ENCODE results near the gene PDZD8. TPM values are rescaled to one million over a fixed set of nuclear protein-coding genes. Genes with fewer than 3 reads are reported as not detected.

Gene PDZD8
- total RNA-seq, 4 donors from 2014 or later = 32.1 to 43.7 (median 38.0) TPM

DNA sequence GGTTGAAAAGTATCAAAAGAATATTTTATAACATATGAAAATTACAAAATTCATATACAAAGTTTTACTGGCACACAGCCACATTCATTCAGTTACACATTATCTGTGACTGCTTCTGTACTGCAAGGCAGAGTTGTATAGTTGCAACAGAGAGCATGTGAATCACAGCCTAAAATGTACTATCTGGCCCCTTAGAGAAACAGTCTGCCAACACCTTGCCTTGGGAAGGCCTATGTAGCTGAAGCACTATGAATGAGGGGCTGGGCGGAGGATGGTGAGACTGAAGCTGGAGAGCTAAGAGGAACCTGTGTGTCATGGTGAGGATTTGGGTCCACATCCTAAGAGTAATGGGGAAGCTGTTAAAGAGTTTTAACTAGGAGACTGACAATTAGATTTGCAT is 35.7 kb downstream of the PDZD8 start:
- TF ChIP-seq POLR2AphosphoS5 (IDR thresholded peaks at IDR 0.05) = no peak
- no peak for TF ChIP-seq POLR2A (IDR thresholded peaks at IDR 0.05; ENCODE audit: low read depth)
- no peak for TF ChIP-seq EP300 (IDR thresholded peaks at IDR 0.05)
- TF ChIP-seq, protein P1, sequence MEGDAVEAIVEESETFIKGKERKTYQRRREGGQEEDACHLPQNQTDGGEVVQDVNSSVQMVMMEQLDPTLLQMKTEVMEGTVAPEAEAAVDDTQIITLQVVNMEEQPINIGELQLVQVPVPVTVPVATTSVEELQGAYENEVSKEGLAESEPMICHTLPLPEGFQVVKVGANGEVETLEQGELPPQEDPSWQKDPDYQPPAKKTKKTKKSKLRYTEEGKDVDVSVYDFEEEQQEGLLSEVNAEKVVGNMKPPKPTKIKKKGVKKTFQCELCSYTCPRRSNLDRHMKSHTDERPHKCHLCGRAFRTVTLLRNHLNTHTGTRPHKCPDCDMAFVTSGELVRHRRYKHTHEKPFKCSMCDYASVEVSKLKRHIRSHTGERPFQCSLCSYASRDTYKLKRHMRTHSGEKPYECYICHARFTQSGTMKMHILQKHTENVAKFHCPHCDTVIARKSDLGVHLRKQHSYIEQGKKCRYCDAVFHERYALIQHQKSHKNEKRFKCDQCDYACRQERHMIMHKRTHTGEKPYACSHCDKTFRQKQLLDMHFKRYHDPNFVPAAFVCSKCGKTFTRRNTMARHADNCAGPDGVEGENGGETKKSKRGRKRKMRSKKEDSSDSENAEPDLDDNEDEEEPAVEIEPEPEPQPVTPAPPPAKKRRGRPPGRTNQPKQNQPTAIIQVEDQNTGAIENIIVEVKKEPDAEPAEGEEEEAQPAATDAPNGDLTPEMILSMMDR (IDR thresholded peaks at IDR 0.05) = no peak
- Histone ChIP-seq H3K36me3 (peaks cover 0 to 14% (median 0%) of the 10 kb centered on the region in 4 donors), H3K27ac (replicated peaks in 1 of 4) (no peak overlapping the region), H3K4me3 (no peak overlapping the region), H3K4me1 (peaks cover 0 to 24% (median 12%) of the 10 kb centered on the region in 4 donors), H3K9me3 (no peaks in the 10 kb centered on the region), H3K27me3 (no peaks in the 10 kb centered on the region)
- intact Hi-C loops (cut with DNase I) = no loop called here
- 95% methylated on average over 1 of the region's 1 CpG for WGBS
- DNase-seq (ENCODE audit: extremely low spot score) = no peak

DNA sequence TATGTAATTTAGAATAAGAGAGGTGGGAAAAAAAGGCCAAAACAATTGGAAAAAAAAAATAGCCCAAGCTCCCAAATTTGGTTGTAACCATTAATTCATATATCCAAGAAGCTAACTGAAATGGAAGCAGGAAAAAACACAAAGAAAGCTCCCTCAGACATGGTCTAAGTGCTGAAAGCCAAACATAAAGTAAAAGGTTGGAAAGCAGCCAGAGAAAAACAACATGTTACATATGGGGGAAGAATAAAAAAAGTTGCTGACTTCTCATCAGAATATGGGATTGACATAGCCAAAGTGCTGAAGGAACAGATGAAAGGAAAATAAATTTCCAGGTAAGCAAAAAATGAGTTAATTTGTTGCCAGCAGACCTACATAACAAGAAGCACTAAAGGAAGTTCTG is 40.3 kb downstream of the PDZD8 start:
- H3K27ac ChIP-seq (replicated peaks in 1 of 4) = no peak overlapping the region
- H3K36me3 ChIP-seq = peaks cover 0 to 15% (median 0%) of the 10 kb centered on the region in 4 donors
- TF ChIP-seq EP300 (IDR thresholded peaks at IDR 0.05) = no peak
- no peak for TF ChIP-seq POLR2AphosphoS5 (IDR thresholded peaks at IDR 0.05)
- no peak for TF ChIP-seq POLR2A (IDR thresholded peaks at IDR 0.05; ENCODE audit: low read depth)
- TF ChIP-seq, protein P1 (IDR thresholded peaks at IDR 0.05) = no peak
- no peak overlapping the region for H3K4me3 ChIP-seq
- peaks cover 0 to 8% (median 2%) of the 10 kb centered on the region in 4 donors for H3K4me1 ChIP-seq
- DNase-seq (ENCODE audit: extremely low spot score) = no peak
- intact Hi-C loops (cut with DNase I) = no loop called here
- H3K9me3 ChIP-seq = no peaks in the 10 kb centered on the region
- no peaks in the 10 kb centered on the region for H3K27me3 ChIP-seq

DNA sequence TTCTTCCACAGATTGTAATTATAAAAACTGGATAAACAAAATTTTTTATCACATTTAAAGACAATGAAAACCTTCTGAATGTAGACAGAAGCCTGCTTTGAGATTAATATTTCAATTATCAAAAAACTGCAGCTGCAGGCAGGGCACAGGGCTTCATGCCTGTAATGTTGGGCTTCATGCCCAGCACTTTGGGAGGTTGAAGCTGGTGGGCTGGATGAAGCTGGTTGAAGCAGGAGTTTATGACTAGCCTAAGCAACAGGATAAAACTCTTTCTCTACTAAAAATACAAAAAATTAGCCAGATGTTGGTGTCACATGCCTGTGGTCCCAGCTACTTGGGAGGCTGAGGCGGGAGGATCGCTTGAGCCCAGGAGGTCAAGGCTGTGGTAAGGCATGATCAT is 41.2 kb downstream of the PDZD8 start:
- Histone ChIP-seq H3K4me3 (no peak overlapping the region), H3K4me1 (no peaks in the 10 kb centered on the region), H3K9me3 (no peaks in the 10 kb centered on the region), H3K27ac (replicated peaks in 1 of 4) (no peak overlapping the region), H3K27me3 (no peaks in the 10 kb centered on the region), H3K36me3 (peaks cover 0 to 9% (median 0%) of the 10 kb centered on the region in 4 donors)
- no peak for DNase-seq (ENCODE audit: extremely low spot score)
- intact Hi-C loops (cut with DNase I) = no loop called here
- TF ChIP-seq POLR2A (IDR thresholded peaks at IDR 0.05; ENCODE audit: low read depth) = no peak
- 97% methylated on average over 2 of the region's 2 CpGs for WGBS

DNA sequence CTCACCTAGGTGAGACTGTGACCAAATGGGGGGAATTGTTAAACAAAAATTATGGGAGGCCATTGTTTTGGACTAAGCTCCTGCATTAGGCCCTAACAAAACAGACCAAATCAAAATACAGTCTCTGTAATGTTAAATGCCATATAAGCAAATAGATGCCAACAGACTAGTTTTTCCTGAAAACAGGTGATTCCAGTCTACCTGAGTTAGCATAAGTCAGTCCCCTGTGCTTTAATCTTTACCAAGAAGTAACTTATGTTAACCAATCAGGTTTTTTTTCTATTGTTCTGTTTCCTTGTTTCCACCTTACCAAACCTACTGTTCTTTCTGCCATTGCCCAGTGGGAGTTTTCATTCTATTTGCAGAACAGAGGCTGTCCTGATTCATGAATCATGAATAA is 48.0 kb downstream of the PDZD8 start:
- intact Hi-C loops (cut with DNase I) = no loop called here
- Histone ChIP-seq H3K4me3 (no peak overlapping the region), H3K36me3 (no peaks in the 10 kb centered on the region), H3K9me3 (no peaks in the 10 kb centered on the region), H3K27me3 (no peaks in the 10 kb centered on the region), H3K27ac (replicated peaks in 1 of 4) (no peak overlapping the region), H3K4me1 (peaks cover 0 to 5% (median 0%) of the 10 kb centered on the region in 4 donors)
- DNase-seq (ENCODE audit: extremely low spot score) = no peak
- no peak for TF ChIP-seq POLR2A (IDR thresholded peaks at IDR 0.05; ENCODE audit: low read depth)
- TF ChIP-seq POLR2AphosphoS5 (IDR thresholded peaks at IDR 0.05) = no peak
- no peak for TF ChIP-seq EP300 (IDR thresholded peaks at IDR 0.05)
- TF ChIP-seq, protein P1 (IDR thresholded peaks at IDR 0.05) = no peak

DNA sequence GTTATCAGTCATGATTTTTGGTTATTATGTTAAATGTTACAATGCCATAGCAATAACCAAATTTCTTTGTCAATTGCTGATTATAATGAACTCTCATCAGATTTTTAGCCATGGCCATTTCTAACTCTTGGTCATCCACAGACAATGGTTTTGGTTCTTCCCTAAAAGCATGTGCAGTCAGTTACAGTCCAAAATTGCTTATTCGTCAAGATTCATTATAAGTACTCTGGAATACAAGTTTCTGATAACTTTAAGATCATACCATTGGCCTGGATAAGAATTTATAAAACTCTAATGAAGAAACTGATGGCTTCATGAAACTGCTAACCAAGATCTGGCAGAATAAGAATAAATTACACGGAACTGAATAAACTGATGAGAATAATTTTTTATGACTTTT is 50.9 kb downstream of the PDZD8 start:
- H3K4me3 ChIP-seq = no peak overlapping the region
- no peak for TF ChIP-seq POLR2A (IDR thresholded peaks at IDR 0.05; ENCODE audit: low read depth)
- TF ChIP-seq POLR2AphosphoS5 (IDR thresholded peaks at IDR 0.05) = no peak
- TF ChIP-seq, protein P1 (IDR thresholded peaks at IDR 0.05) = no peak
- TF ChIP-seq EP300 (IDR thresholded peaks at IDR 0.05) = no peak
- H3K27me3 ChIP-seq = no peaks in the 10 kb centered on the region
- H3K36me3 ChIP-seq = no peaks in the 10 kb centered on the region
- H3K27ac ChIP-seq (replicated peaks in 1 of 4) = no peak overlapping the region
- no peak for DNase-seq (ENCODE audit: extremely low spot score)
- H3K9me3 ChIP-seq = no peaks in the 10 kb centered on the region
- intact Hi-C loops (cut with DNase I) = no loop called here
- peaks cover 0 to 12% (median 2%) of the 10 kb centered on the region in 4 donors for H3K4me1 ChIP-seq
- 96% methylated on average over 2 of the region's 2 CpGs for WGBS
